Astrocyte of the cerebellum (primary cell): ENCODE measurements around the gene PNPLA7.

Experiments used
- DNase-seq: peaks from one replicate; pipeline ENCODE4 v3.0.0-alpha.2; 2011; ENCODE audit warnings: low read depth
- H3K4me3 ChIP-seq: 2 replicates; pipeline ENCODE4 v1.5.1; 2011; ENCODE audit warnings: mild to moderate bottlenecking, low read depth, low read length, moderate library complexity
- in situ Hi-C: cut with HindIII; loops from 2 replicates; pipeline ENCODE4 v1.10.0; 2017; ENCODE audit warnings: low sequenced_read_pairs
- TF ChIP-seq, protein P1 (sequence below): IDR thresholded peaks from 2 replicates; pipeline ENCODE4 v1.5.1; 2012; ENCODE audit warnings: low read length, low read depth, moderate library complexity, mild to moderate bottlenecking; ENCODE audit errors: missing control alignments

Gene PNPLA7

DNA sequence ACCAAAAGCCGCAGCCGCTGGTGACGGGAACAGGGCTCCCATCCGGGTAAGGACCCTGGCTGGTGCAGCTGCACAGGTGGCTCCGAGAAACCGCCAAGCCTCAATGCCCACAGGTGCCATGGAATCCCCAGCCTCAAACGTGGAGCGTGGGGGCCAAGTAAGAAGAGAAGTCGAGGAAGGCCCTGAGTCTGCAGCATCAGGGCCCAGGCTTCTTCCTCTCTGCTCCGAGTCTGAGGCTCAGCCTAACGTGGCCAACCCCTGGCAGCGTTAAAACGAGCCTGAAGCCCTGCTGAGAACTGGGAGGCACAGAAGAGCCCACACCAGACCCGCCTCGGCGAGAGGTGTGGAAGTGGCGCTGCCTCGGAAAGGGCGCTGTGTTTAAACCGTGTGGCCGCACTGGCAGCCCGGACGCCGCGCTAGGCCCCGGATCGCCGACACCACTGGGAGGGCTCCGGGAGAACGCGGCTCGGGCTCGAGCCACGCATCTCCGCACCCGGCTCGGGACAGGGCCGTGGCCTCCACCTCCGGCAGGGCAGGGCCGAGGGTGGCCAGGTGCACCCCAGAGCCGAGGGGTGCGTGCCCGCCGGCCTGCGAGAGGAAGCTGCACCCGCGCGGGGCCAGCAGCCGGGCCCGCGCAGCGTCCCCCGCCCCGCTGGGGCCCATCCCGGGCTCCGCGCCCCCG, 39.4 kb upstream of the PNPLA7 start:
- in situ Hi-C loops: no loop called here
- H3K4me3 ChIP-seq: peak overlapping the region; percentile 65

DNA sequence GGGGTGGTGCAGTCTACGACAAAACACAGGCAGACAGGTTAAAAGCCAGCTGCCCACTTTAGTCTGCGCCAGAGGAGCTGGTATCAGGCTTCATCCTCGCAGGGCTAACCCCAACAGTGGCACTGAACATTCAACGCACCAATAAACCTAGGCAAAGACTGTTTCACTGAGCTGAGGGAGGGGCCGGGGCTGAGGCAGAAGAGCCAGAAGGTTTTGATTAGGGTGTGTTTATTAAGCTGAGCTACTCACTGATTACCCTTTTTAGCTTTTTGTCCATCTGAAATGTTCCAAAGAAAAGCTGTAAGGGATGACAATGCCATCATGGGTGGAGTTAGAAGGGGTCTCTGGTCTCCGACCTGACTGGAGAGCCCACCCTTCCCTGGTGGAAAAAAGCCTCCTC, 38.7 kb upstream of the PNPLA7 start:
- in situ Hi-C loops: no loop called here
- DNase-seq: no peak
- TF ChIP-seq, protein P1, sequence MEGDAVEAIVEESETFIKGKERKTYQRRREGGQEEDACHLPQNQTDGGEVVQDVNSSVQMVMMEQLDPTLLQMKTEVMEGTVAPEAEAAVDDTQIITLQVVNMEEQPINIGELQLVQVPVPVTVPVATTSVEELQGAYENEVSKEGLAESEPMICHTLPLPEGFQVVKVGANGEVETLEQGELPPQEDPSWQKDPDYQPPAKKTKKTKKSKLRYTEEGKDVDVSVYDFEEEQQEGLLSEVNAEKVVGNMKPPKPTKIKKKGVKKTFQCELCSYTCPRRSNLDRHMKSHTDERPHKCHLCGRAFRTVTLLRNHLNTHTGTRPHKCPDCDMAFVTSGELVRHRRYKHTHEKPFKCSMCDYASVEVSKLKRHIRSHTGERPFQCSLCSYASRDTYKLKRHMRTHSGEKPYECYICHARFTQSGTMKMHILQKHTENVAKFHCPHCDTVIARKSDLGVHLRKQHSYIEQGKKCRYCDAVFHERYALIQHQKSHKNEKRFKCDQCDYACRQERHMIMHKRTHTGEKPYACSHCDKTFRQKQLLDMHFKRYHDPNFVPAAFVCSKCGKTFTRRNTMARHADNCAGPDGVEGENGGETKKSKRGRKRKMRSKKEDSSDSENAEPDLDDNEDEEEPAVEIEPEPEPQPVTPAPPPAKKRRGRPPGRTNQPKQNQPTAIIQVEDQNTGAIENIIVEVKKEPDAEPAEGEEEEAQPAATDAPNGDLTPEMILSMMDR: no peak
- H3K4me3 ChIP-seq: peak overlapping the region; percentile 65

More for the DNA sequence above, 39.4 kb upstream of the PNPLA7 start:
- DNase-seq: no peak
- TF ChIP-seq, protein P1: no peak

DNA sequence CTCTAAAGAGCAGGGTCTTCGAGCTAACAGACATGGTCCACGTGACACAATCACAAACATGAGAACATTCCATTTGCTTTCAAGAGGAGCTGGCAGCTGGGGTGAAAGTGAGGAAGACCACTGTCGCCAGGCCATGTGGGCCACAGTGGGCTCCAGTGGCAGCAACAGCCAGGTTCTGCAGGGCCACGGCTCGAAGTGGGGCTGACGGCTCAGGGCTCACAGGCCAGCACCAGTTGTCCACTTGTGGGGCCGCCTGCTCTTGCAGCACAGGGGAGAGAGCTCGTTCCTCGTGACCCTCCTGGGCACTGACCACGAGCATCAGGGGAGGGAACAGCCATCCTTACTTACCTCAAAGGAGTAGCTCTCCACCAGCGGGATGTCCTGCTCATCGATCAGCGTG, 38.1 kb upstream of the PNPLA7 start:
- TF ChIP-seq, protein P1: no peak
- in situ Hi-C loops: no loop called here
- H3K4me3 ChIP-seq: no peak overlapping the region
- DNase-seq: no peak

DNA sequence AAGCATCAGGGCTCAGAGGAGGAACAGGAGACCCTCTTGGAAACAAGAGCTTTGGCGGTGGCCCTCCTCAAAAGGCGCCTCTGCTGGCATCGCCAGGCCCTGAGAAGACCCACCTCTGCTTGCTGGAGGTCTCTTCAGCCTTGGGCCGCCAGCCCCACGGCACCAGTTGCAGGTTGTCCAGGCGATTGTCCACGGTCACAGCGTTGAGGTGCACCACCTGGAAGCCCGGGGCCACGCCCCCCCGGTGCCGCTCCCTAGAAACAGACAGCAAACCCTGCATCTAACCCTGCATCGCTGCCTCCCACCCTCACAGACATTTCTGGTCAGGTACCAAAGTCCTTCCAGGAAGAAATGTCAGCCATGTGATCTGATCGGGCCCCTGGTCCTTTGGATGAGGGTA, 36.7 kb upstream of the PNPLA7 start:
- TF ChIP-seq, protein P1: no peak
- no peak for DNase-seq
- in situ Hi-C loops: no loop called here
- no peak overlapping the region for H3K4me3 ChIP-seq

GRCh38 chr9:137583957-137584356, 33.8 kb upstream of the PNPLA7 start:
- H3K4me3 ChIP-seq: no peak overlapping the region
- in situ Hi-C loops: no loop called here
- no peak for DNase-seq
- TF ChIP-seq, protein P1: no peak

- no peak overlapping the region for H3K4me3 ChIP-seq
- in situ Hi-C loops: no loop called here
- TF ChIP-seq, protein P1: no peak
- DNase-seq: no peak
Measured at GRCh38 chr9:137583347-137583746, 33.1 kb upstream of the PNPLA7 start.
